ENCODE results near the gene UBE4B. TPM values are rescaled to one million over a fixed set of nuclear protein-coding genes. Genes with fewer than 3 reads are reported as not detected.

Gene UBE4B
- total and polyA plus RNA-seq, 2 of the 13 experiments (the other 11 are each of a cell fraction or from before 2014, with no cell fraction given), result 15.2 to 24.8 TPM

DNA sequence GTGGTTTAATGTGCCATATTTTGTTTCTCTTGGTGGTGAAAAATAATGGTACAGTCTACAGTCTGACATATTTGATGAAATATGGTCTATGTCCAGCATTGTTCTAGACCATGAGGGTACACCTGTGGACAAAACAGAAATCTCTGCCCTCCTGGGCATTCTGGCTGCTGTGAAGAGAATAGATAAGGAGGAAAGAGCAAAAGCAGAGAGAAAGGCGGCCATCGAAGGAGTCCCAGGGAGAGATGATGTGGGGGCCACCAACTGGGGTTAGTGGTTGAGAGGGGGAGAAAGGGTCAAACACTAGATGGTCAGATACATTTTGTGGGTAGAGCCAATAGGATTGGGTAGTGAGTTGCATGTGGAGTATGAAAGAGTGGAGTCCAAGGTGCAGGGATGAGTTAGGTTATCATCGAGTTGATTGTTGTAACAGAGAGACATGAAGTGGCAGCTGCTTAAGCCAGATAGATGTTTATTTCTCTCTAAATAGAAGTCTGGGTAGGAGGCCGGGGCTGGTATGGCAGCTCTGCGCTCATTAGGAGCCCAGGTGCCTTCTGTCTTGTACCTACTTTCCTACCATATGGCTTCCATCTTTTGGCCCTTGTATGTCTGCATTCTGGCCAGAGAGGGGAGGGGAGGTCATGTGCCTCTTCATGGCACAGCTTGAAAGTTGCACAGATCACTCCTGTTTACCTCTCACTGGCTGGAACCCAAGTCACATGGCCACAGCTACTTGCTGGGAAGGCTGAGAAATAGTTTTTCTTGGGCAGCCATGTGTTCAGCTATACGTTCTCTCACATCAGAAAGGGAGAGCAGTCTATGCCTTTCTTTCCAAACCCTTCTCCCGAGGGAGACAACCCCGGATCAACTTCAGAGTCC, 13.0 kb downstream of the UBE4B start:
- ChIA-PET CTCF (ENCODE audit: low intra/inter-chr PET ratio, low total read pairs) (no interaction called here), POLR2A (interaction anchor here (1.0 kb wide), 1 partner anchor 12 kb away, joined by 4 read pairs; no protein-coding TSS in a partner anchor)
- no peak; the same call in 2 of the 3 replicates for ATAC-seq
- Histone ChIP-seq H3K4me3 (replicated peaks in 1 of 3; ENCODE audit: insufficient read depth in 1 of 3, low read depth in 2 of 3, low read length in 3 of 3) (no peak overlapping the region), H3K4me1 (ENCODE audit: insufficient read depth, low read length) (peaks cover 24% of the 10 kb centered on the region), H3K36me3 (replicated peaks in 1 of 2; ENCODE audit: control insufficient read depth in 1 of 2, insufficient read depth in 2 of 2, low read length in 2 of 2) (peaks cover 7 to 27% of the 10 kb centered on the region in 2 experiments; a peak in 3 of 5 replicates), H3K27ac (ENCODE audit: extremely low read length, insufficient read depth, low read length) (no peak overlapping the region), H3K9me3 (ENCODE audit: low read length) (no peaks in the 10 kb centered on the region), H3K4me2 (ENCODE audit: low read depth, low read length) (no peak overlapping the region), H4K20me1 (ENCODE audit: insufficient read depth, low read length) (no peaks in the 10 kb centered on the region; the same call in 1 of the 2 replicates), H3K79me2 (ENCODE audit: insufficient read depth, low read length) (peaks cover 69% of the 10 kb centered on the region), H3K9ac (ENCODE audit: insufficient read depth, low read depth, low read length) (no peak overlapping the region), H2AFZ (ENCODE audit: low read length) (no peak overlapping the region), H3K27me3 (ENCODE audit: control insufficient read depth in 1 of 2, insufficient read depth in 2 of 2, low read length in 2 of 2) (no peaks in the 10 kb centered on the region)
- FAIRE-seq, result no peak
- no peak for DNase-seq (ENCODE audit: low spot score)
- intact Hi-C loops (cut with micrococcal nuclease; ENCODE audit: unreplicated experiment) (no loop called here), in situ Hi-C loops (cut with HindIII; ENCODE audit: extremely low pct_ligation_motif_present, low pct_unique_long_range_greater_than_20kb) (no loop called here)
- TF ChIP-seq, protein P1, sequence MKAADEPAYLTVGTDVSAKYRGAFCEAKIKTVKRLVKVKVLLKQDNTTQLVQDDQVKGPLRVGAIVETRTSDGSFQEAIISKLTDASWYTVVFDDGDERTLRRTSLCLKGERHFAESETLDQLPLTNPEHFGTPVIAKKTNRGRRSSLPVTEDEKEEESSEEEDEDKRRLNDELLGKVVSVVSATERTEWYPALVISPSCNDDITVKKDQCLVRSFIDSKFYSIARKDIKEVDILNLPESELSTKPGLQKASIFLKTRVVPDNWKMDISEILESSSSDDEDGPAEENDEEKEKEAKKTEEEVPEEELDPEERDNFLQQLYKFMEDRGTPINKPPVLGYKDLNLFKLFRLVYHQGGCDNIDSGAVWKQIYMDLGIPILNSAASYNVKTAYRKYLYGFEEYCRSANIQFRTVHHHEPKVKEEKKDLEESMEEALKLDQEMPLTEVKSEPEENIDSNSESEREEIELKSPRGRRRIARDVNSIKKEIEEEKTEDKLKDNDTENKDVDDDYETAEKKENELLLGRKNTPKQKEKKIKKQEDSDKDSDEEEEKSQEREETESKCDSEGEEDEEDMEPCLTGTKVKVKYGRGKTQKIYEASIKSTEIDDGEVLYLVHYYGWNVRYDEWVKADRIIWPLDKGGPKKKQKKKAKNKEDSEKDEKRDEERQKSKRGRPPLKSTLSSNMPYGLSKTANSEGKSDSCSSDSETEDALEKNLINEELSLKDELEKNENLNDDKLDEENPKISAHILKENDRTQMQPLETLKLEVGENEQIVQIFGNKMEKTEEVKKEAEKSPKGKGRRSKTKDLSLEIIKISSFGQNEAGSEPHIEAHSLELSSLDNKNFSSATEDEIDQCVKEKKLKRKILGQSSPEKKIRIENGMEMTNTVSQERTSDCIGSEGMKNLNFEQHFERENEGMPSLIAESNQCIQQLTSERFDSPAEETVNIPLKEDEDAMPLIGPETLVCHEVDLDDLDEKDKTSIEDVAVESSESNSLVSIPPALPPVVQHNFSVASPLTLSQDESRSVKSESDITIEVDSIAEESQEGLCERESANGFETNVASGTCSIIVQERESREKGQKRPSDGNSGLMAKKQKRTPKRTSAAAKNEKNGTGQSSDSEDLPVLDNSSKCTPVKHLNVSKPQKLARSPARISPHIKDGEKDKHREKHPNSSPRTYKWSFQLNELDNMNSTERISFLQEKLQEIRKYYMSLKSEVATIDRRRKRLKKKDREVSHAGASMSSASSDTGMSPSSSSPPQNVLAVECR (CRISPR knock-in tag; IDR thresholded peaks at IDR 0.05; ENCODE audit: borderline replicate concordance), result peak; percentile 13; the same call in 1 of the 2 replicates
- TF ChIP-seq CCAR2 (optimal IDR thresholded peaks at IDR 0.05; ENCODE audit: low read depth, low read length), result no peak
- no peak for TF ChIP-seq ZNF883 (CRISPR knock-in tag; IDR thresholded peaks at IDR 0.05; ENCODE audit: not compliant biosample characterization)
- WGBS (ENCODE audit: low lambda C conversion rate), result 84% methylated on average over 8 of the region's 8 CpGs
- BruUV-seq (replicated peaks), result no TSS peak

All from HepG2 (cell line).